Frontal cortex (tissue), 4 donors: ENCODE results near the gene GNAZ. TPM values are rescaled to one million over a fixed set of nuclear protein-coding genes. Genes with fewer than 3 reads are reported as not detected.
"Not testable (repeated sequence)": the region's sequence is repeated elsewhere in the genome, so short reads cannot be mapped to it uniquely, and the experiment has no call there.

Source experiments
- DNase-seq, 2 donors: peaks; one replicate each; pipeline ENCODE4 v3.0.0; 2012; ENCODE audit warnings: low spot score in 2 of 2
- FAIRE-seq: peaks from 2 replicates; lab custom pipeline; 2012; peaks lifted over from hg19 to GRCh38; lab: Jason Lieb, UNC
- total RNA-seq: library from RNA; depleted of rRNA; stranded (reverse); fragments of >200 nt; gene quantifications from one replicate; pipeline ENCODE4 v1.2.3, GENCODE V29; 2014
- donor health status: control.
- donor health status: control.
- donor health status: control.

The GNAZ gene
- total RNA-seq, 1 donor from 2014 or later: 183 TPM

GRCh38 chr22:23124611-23125511 lies 54.5 kb downstream of the GNAZ start:
- no peak for DNase-seq
- no peak for FAIRE-seq

- FAIRE-seq: no peak
- no peak for DNase-seq
Measured at GRCh38 chr22:23125512-23126103, 55.3 kb downstream of the GNAZ start.

GRCh38 chr22:23126165-23127054 lies 56.1 kb downstream of the GNAZ start:
- FAIRE-seq (no peak), DNase-seq (no peak)

- FAIRE-seq (no peak), DNase-seq (no peak)
Measured at GRCh38 chr22:23127055-23127756, 56.9 kb downstream of the GNAZ start.

- no peak for DNase-seq
- FAIRE-seq: no peak
Measured at GRCh38 chr22:23127788-23128187, 57.5 kb downstream of the GNAZ start.

- FAIRE-seq (no peak), DNase-seq (peak; percentile 65 to 89)
Measured at GRCh38 chr22:23128269-23129108, 58.2 kb downstream of the GNAZ start.

GRCh38 chr22:23129149-23129548 lies 58.8 kb downstream of the GNAZ start:
- no peak for FAIRE-seq
- no peak for DNase-seq

- FAIRE-seq (no peak), DNase-seq (no peak)
Measured at GRCh38 chr22:23130697-23131096, 60.4 kb downstream of the GNAZ start.

GRCh38 chr22:23131931-23132330 lies 61.6 kb downstream of the GNAZ start:
- no peak for DNase-seq
- FAIRE-seq: no peak

- FAIRE-seq: no peak
- DNase-seq: no peak
Measured at GRCh38 chr22:23132376-23133091, 62.2 kb downstream of the GNAZ start.

- FAIRE-seq (no peak), DNase-seq (no peak)
Measured at GRCh38 chr22:23133922-23134321, 63.6 kb downstream of the GNAZ start.

- FAIRE-seq, DNase-seq: not testable (repeated sequence)
Measured at GRCh38 chr22:23136991-23137390, 66.7 kb downstream of the GNAZ start.

- FAIRE-seq: no peak
Measured at GRCh38 chr22:23137468-23137867, 67.1 kb downstream of the GNAZ start.

GRCh38 chr22:23137905-23138561 lies 67.7 kb downstream of the GNAZ start:
- FAIRE-seq (no peak), DNase-seq (no peak)

More at GRCh38 chr22:23137468-23137867, 67.1 kb downstream of the GNAZ start:
- DNase-seq: no peak

GRCh38 chr22:23138584-23139435 lies 68.5 kb downstream of the GNAZ start:
- DNase-seq (no peak), FAIRE-seq (no peak)

GRCh38 chr22:23140385-23140784 lies 70.1 kb downstream of the GNAZ start:
- FAIRE-seq (no peak), DNase-seq (no peak)
